Hematopoietic multipotent progenitor cell treated with erythropoietin and hydrocortisone succinate and interleukin-3 and kit ligand, for 4 days (in vitro differentiated cells): Measurements from ENCODE around the gene FUT4.
"Not testable (repeated sequence)": the region's sequence is repeated elsewhere in the genome, so short reads cannot be mapped to it uniquely, and the experiment has no call there.

Source experiments
- DNase-seq: peaks from one replicate; pipeline ENCODE4 v3.0.0-alpha.2; 2015

FUT4 gene, protein sequence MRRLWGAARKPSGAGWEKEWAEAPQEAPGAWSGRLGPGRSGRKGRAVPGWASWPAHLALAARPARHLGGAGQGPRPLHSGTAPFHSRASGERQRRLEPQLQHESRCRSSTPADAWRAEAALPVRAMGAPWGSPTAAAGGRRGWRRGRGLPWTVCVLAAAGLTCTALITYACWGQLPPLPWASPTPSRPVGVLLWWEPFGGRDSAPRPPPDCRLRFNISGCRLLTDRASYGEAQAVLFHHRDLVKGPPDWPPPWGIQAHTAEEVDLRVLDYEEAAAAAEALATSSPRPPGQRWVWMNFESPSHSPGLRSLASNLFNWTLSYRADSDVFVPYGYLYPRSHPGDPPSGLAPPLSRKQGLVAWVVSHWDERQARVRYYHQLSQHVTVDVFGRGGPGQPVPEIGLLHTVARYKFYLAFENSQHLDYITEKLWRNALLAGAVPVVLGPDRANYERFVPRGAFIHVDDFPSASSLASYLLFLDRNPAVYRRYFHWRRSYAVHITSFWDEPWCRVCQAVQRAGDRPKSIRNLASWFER

DNA sequence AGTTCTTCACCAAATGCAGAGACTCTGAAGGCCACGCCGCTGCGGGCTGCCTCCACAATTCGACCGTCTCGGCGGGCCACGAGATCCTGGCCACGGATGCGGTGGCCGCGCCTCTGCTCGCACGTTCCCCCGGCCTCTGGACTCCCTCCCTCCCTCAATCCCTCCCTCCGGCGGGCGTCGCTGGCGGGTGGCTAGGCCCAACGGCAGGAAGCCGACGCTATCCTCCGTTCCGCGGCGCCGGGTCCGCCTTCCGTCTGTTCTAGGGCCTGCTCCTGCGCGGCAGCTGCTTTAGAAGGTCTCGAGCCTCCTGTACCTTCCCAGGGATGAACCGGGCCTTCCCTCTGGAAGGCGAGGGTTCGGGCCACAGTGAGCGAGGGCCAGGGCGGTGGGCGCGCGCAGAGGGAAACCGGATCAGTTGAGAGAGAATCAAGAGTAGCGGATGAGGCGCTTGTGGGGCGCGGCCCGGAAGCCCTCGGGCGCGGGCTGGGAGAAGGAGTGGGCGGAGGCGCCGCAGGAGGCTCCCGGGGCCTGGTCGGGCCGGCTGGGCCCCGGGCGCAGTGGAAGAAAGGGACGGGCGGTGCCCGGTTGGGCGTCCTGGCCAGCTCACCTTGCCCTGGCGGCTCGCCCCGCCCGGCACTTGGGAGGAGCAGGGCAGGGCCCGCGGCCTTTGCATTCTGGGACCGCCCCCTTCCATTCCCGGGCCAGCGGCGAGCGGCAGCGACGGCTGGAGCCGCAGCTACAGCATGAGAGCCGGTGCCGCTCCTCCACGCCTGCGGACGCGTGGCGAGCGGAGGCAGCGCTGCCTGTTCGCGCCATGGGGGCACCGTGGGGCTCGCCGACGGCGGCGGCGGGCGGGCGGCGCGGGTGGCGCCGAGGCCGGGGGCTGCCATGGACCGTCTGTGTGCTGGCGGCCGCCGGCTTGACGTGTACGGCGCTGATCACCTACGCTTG lies at the start of gene FUT4:
Gene FUT4 (plus strand): TSS at position 227 of the 951 bp plus-strand sequence. CDS start 213 bp downstream, at position 440.
- peak; percentile 93 for DNase-seq

DNA sequence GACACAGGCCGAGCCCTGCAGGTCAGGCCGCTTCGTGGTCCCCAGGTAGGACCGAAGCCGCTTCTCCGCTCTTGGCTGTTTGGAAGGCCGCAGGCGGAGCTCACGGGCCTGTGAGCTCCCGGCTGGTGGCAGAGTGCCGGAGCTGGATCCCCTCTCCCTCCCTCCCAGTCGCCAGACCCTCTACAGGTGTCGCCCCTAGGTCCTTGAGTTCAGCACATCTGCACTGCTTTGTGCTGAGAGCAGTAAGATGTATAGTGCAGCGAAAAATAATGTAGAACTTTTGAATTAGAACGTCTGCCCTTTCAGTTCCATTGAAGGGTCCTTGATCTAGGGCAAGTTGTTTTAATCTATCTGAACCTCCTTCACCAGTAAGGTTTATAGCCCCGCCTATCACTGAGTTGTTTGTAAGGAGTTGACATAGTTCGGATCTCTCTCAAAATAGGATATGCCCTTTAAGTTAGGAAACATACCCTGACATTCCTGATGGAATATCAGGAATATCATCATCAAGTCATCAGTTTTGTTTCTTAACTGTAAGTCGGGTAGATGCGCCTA lies 49.5 kb upstream of the FUT4 start:
- peak; percentile 66 for DNase-seq

DNA sequence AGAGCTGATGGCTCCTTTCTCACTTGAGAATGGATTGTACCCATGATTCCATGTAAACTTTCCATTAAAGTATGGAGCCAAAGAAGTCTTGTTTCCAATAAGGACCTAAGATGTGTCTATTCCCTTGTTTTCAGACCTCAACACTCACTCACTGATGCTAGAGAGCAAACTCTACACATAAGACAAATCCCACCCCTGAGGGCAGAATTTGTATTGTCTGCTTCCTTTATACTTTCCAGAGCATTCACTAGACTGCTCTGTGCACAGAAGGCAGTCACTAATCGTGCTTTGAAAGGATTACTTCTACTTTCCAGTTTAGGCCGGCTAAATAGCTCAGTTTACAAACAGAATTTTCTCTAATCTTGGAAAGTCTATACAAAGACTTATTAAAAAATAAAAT lies 43.5 kb upstream of the FUT4 start:
- no peak for DNase-seq

DNA sequence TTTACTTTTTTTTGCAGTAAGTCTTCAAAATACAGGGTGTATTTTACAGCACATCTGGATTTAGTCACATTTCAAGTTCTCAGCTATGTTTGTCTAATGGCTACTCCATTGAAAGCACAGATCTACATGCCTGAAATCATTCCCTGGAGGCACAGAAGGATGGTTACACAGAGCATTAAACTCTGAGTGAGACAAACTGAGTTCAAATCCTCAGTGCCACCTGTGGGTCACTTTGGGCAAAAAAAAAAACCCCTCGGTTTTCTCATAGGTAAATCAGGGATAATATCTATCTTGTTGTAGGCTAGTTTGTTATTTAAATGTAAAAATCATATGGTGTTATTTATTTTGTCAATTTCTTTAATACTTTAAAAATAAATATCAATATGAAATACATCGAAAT lies 42.2 kb upstream of the FUT4 start:
- no peak for DNase-seq

DNA sequence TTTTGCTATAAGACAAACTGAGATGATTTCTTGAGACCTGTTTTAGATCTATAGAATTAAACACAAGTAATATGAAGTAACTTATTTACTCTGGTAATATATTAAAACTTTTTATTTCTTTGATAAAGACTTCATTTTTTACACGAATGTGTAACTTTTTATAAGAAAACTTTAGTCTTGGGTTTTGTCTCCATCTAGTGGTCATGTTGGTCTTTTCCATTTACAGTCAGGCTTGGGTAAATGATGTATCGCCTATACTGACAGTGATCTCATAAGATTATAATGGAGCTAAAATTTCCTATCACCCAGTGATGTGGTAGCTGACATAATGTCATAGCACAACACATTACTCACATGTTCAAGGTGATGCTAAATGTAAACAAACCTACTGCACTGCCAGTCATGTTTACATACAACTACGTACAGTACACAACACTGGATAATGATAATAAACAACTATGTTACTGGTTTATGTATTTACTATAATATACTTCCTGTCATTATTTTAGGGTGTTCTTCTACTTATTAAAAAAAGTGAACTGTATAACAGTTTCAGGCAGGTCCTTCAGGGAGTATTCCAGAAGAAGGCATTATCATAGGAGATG lies 38.9 kb upstream of the FUT4 start:
- peak; percentile 83 for DNase-seq

DNA sequence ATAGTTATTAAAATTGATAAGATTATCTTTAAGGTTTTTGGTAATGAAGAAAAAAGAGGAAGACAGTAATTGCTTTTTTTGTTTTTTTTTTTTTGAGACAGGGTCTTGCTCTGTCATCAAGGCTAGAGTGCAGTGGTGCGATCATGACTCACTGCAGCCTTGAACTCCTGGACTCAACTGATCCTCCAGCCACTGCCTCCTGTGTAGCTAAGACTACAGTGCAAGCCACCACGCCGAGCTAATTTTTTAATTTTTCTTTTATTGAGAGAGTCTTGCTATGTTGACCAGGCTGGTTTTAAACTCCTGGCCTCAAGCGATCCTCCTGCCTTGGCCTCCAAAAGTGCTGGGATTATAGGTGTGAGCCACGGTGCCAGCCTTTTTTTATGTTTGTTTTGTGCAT lies 37.2 kb upstream of the FUT4 start:
- not testable (repeated sequence) for DNase-seq

DNA sequence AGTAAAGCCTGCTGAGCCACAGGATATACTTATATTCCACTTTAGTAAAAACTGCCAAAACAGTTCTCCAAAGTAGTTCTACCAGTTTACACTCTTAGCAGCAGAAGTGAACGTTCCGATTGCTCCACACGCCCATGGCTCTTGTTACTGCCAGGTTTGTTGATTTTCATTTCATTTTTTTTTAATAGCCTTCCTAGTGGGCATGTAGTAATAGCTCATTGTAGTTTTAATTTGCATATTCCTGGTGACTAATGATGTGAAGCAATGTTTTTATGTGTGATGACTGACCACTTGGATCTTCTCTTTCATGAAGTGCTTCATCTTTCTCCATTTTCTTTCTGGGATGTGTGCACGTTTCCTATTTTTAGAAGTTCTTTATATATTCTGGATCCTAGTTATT lies 36.2 kb upstream of the FUT4 start:
- DNase-seq, result no peak

DNA sequence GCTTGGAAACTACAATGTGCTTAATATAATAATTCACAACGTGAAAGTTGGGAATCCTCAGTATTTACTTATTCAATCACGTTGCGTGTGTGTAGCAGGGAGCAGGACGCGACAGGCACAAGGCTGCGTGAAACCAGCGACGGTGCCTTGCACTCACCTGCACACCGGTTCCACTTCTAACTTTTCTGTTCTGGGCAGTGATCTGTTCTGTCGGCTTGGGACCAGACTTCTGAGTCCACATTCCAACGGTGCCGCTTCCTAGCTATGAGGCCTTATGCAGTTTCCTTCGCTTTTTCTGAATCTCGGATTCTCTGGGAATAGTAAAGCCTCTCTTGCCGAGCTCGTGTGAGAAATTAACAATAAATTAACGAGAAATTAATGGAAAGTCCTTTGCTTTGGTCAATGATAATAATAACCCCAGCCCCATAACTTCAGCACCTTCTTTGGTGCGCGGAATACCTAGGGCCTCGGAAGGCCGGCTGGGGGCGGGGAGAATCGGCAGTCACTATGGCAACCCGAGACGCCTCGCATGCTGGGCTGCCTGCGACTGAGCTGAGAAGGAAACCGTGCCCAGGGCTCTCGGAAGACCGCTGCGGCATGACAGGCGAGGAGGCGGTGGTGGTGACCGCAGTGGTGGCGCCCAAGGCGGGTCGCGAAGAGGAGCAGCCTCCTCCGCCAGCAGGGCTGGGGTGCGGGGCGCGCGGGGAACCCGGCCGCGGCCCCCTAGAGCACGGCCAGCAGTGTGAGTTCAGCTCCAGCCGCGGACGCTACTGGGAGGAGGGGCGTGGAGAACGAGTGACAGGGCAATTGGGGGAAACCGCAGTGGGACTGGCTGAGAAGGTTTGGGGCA lies 31.6 kb upstream of the FUT4 start, which contains the start of gene C11orf97:
Gene C11orf97 (plus strand): TSS at position 530 of the 850 bp plus-strand sequence. CDS start 68 bp downstream, at position 598.
- peak; percentile 72 for DNase-seq

DNA sequence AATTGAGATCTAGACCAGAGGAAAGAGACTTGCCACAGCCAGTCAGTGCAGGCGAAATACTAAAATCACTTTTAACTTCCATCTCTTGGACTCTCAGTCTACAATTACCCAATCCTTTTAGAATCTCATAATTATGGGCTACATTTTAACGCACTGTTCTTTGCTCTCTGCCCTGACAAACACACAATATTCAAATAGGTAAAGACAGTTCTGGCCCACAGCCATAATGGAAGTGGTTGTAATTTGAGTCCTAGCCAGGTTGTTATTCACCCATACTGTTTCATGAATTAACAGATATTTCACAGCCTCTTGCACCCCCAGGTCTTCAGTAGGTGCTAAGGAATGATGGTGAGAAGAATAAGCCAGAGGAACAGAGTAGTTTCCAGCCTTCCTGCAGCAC lies 30.6 kb upstream of the FUT4 start:
- DNase-seq, result no peak

DNA sequence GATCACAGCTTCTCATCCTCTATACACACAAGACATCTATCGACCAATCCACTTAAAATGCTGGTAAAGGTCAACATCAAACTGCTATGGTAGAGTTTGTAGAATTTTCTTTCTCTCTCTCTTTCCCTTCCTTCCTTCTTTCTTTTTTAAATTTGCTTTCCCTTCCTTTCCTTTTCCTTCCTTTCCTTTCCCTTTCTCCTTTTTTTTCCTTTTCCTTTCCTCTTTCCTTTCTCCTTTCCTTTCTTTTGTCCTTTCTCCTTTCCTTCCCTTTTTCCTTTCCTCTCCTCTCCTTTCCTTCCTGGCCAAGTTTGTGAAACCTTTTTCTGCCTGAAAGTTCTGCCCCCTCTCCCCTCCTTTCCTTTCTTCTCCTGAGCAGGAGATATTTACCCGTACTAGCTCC lies 28.3 kb upstream of the FUT4 start:
- DNase-seq, result no peak

DNA sequence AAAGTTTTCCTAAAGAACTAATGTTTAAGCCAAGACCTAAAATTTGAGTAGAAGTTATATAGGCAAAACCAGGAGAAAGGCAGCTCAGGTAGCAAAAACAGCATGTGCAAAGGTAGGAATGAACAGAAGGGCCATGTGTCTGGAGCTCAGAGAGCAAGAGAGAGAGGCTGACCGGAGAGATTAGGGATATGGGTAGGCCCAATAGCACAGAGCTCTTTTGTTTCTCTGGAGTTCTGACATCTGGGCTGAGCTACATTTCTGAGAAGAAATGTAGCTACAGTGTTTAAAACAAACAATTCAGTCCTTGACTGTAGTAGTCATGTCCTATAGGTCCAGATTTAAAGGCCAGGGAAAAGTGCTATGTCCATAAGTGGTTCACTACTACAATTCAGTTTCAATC lies 27.0 kb upstream of the FUT4 start:
- DNase-seq, result no peak

DNA sequence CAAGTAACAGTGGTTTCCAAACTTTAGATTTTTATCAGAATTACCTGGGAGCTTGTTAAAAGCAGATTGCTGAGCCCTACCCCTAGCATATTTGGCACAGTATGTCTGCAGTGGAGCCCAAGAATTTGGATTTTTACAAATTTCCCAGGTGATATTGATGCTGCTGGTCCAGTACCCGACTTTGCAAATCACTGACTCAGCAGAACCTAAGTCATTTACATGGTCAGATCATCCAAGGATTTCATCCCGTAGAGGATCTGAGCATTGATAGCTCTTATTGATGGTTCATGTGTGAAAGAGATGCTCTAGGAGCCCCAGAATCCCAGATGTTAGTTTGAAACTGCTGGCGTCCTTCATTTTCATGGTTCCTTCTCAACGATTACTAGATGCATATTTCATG lies 25.4 kb upstream of the FUT4 start:
- DNase-seq, result no peak

DNA sequence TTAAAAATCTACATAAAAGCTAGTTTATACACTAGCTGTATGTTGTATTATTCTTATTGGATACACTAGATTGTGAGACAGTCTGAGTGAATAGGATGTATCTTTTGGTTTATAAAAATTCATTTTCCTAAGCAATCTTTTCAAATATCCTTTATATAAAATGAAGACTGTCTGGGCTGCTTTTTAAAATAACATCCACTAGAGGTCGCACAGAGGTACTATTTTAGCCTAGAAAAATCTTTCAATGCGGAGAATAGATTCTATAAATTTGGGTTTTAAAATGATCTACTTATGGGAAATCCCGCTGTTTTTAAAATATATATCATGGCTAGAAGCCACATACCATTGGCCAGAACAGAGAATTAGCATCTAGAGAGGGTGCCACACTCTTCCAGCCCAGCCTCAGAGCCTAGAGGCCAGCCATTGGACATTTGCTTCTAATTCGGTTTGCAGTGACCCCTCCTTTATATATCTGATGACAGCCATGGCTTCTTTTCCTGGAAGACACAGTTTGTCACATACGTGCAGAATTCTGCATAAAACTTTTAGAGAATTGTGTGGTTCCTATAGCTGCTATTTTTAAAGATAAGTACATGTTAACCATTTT lies 24.1 kb upstream of the FUT4 start:
- peak; percentile 76 for DNase-seq

DNA sequence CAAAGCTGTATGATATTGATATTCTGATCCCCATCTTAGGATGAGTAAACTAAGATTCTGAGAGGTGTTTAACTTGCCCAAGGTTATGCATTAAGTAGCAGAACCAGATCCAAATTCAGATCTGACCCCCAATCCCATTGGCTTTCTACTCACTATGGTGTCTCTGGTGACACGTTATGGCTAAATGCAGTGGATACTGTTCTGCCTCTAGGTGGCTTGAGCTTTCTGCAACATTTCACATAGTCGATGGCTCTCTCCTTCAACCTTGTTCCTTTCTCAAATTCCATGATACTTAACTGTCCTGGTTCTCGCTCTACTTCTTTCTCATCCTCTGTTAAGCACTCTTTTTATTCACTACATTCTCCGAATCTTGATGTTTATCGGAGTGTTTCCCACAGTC lies 22.0 kb upstream of the FUT4 start:
- peak; percentile 60 for DNase-seq

DNA sequence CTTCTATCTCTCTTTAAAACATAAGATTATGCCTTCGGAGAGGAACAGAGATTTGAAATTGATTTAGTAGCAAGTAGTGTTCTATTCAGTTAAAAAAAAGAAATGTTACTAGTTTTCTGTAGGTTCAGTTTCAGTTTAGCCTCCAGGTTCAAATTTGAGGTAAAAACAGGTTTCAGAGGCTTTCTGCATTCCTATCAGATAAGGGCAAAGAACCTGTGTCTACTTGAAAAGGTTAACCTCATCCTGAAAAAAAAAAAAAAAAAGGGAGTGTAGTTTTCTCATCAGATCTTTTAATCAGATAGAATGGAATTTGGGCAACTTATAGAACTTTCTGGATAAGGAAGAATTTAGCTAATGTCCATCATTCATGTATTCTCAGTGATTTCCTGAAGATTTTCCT lies 19.4 kb upstream of the FUT4 start:
- no peak for DNase-seq

DNA sequence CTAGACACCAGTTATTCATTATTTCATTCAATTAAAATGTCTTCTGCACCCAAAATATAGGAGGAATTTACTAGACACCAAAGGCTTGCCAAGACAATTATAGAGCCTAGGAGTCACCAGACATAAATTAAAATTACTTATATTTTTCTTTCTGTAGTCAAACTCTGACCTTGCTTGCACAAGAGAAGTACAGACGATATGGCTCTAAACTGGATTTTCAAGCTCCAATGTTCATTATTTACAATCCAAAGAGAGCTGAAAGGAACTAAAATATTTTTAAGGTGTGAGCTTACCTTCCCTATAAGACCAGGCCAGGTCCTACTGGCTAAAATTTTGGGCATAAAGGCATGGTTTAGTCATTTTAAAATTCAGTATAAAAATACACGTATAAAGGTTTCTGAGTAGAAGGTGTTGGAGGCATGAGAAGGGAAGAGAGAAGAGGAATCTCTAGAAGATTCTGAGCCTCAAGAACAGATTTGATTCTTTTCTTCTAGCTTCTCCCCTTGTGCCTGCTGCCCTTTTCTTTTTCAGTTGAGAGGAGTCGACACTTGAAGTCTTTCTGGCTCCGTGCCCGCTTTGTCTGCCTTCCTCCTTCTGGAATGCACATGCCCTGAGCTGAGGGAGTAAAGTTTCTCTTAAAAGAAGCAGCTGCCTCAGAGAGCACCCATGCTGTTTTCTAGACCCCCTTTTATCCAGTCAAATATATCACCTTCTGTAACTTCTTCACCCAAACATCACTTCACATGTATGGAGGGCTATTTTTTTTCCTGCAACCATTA lies 18.0 kb upstream of the FUT4 start:
- DNase-seq, result peak; percentile 78

DNA sequence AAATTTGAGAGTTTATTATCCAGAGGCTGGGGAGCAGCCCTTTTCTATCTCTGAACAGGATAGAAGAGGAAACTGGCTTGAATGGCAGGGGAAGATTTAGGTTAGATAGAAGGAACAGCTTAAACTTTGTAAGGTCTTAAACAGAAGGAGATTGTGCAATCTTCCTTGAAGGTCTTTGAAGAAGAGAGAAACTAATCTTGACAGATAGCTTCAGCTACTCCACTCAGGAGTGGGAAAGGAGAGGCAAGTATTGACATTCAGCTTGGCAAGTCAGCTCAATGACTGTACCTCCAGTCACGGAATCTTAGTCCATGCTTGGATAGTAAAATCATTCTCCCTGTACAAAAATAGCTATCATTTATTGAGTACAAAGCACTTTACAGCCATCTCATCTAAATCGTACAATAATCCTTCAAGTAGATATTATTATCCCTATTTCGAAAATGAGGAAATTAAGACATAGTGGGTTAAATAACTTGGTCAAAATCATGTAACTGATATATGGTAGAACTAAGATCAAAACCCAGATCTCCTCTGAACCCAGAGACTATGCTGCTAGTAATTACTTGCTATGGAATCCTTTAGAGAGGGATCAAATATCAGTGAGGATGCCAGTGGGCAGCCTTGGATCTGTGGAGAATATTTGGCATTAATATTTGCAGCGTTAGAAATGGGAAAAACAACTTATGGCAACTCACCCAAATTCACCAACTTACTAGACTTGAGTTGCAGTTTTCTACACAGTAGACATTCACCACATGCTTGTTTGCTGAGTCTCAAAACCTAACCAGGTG lies 16.9 kb upstream of the FUT4 start:
- peak; percentile 61 for DNase-seq

DNA sequence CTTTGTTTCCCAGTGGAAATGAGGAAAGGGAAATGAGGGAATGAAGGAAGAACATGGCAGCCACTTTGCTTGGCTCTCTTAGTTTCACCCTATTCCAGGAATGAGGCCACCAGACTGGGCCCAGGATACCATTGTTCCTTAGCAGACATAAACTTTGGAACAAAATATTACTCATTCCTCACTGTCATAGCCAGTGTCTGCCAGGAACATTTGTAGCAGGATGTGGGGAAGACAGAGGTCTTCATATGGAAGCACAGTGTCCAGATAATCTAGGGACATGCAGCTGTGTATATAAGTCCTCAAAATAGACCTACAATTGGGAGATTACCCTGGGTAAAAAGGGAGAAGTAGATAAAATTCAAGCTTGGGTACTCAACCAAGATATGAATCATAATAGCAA lies 15.2 kb upstream of the FUT4 start:
- no peak for DNase-seq

DNA sequence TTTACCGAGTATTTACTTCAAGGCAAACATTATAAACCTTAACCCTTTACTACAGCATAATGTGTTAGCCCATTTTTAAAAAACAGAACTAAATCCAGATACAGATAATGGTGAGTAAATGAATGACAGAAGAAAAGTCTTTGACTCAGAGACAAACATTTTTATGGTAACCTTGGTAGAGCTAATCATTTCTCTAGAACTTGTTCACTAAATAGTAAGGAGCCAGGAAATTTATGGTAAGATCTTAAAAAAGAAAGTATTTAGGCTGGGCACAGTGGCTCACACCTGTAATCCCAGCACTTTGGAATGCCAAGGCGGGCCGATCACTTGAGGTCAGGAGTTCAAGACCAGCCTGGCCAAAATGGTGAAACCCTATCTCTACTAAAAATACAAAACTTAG lies 11.5 kb upstream of the FUT4 start:
- DNase-seq, result no peak

DNA sequence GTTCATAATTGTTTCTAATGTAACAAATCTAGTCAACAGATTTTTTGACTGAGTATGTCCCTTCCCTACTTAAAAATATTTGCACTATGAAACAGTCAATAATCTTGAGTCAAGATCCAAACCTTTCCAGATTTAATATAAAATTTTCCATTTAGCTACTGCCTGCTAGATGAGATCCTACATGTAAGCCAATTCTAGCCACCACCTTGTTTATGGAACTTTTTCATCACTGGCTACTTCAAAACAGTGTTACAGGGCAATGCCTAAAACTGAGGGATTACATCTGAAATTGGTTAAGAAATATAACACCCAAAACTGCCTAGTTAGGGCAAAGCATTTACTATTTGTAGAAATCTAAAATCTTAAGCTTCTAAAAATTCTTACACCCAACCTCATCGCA lies 10.5 kb upstream of the FUT4 start:
- DNase-seq, result no peak
